GM19238 (cell line): ENCODE data around the gene NHSL2.
"Not testable (repeated sequence)": the region's sequence is repeated elsewhere in the genome, so short reads cannot be mapped to it uniquely, and the experiment has no call there.

Experiments used
- DNase-seq: peaks from one replicate; pipeline ENCODE4 v3.0.0; 2011; ENCODE audit warnings: low spot score; ENCODE audit not compliant: insufficient read length

NHSL2 gene

DNA sequence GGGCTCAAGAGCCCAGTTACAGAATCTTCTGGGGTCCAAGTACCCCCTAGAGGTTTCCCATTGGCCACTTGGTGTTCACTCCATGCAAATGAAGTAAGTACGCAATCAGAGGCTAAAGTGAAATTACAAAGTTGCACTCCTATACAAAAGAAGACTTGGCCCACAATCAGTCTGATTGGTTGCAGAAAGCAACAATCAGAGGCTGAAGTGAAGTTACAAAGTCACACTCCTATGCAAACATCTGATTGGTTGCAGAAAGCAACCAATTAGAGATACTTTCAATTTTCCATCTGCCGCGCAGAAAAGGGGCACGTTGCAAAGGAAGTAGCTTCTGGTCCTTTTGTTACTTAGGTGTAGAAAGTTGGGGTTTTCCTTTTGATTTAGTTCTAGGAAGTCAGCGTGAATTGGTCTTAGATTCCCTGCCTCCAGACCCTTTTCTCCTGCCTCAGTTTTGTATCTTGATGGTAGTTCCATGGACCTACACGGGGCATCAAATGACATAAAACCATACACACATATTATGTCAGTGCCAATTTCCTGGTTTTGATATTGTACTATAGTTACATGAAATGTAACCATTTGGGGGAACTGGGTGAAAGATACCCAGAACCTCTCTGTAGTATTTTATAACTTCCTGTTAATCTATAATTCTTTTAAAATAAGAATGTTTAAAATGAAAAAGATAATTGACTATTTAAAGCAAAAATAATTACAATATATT is 258.5 kb downstream of the NHSL2 start:
- DNase-seq, result no peak

DNA sequence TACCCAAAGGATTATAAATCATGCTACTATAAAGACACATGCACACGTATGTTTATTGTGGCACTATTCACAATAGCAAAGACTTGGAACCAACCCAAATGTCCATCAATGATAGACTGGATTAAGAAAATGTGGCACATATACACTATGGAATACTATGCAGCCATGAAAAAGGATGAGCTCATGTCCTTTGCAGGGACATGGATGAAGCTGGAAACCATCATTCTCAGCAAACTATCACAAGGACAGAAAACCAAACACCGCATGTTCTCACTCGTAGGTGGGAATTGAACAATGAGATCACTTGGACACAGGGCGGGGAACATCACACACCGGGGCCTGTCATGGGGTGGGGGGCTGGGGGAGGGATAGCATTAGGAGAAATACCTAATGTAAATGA is 265.6 kb downstream of the NHSL2 start:
- not testable (repeated sequence) for DNase-seq

DNA sequence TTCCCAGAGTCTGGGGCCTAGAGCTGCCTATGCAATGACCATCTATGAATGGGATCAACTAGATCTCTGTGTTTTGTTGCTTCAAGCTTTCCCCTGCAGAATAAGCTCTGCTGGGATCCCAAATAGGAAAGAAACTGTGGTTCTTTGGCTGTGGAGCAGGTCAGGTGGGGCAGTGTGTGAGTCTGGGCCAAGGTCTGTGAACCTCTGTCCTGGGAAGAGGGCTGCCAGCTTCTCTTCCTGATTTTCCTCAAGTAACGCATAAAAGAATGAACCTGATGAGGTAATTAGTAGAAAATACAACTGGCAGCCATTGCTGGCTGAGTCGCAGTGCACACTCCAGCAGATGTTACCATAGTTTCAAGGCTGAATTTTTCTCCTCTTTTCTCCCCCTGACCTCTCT is 266.3 kb downstream of the NHSL2 start:
- no peak for DNase-seq

DNA sequence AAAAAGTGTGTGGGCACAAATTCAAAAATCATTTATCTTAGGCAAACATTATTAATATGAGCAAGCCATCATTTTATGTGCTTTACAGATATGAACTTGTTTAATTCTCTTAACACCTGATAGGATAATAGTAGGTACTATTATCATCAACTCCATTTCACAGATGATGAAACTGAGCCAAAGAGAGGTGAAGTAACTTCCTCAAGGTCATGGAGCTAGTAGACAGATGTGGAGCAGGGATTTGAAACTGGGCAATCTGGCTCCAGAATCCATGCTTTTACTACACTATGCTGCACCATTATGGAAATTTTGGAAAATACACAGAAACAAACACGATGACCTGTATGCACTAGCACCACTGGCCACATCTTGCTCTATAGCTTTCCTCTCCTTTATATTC is 269.9 kb downstream of the NHSL2 start:
- DNase-seq, result no peak

DNA sequence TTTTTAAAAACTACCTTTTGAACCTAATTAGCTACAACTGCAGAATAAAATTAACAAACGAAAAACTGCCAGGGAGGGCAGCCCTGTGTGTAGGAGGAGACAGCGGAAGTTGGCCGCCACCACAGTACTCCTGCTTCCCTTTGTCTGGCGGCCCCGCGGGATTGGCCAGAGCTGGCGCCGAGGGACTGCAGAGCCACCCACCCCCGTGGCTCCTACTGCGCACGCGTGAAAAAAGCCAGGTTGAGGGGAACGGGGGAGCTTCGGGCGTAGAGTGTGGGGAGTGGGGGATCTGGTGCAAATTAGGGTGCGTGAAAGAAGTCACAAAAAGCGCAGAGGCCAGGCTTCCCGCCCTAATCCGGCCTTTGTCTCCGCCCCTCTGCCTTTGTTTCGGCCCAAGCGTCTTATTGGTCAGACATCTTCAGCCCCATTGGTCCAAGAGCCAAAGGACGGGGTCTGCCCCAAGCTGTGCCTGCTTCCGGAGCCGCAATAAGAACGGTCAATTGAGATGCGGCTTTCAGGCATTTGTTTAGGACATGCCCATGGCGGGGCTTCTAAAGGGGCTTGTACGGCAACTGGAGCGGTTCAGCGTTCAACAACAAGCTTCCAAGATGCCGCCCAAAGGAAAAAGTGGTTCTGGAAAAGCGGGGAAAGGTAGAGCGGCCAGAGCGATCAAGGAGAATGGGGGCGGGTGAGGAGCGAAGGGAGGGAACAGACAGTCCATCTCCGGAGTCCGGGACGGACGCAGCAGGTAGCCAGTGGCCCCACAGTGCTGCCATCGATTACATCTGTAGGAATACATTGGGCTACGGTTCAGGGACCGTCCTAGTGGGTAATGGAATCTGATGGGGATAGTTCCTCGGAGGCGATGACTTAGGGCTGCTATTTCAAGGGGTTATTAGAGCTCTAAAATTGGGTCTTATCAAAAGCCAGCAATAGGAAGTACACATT is 270.8 kb downstream of the NHSL2 start, which contains the start of gene PIN4:
TSS of gene PIN4 (plus strand) at position 580 of the 948 bp plus-strand sequence. CDS start at position 609, 29 bp downstream.
- DNase-seq, result peak; percentile 68

DNA sequence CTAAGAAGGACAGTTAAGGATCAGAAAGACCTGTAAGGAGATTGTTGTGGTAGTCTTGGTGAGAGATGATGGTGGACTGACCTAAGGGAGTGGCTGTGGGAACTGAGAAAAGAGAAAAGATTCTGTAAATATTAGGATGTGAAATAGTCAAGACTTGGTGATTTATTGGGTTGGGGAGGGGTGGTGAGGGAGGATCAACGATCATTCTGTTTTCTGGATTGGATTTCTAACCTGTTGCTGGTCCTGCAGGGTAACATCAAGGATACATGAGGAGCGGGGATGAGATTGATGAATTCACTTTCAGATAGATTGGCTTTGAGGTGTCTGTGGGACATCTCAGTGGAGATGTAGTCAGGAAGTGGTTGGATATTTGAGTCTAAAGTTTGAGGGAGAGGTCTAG is 272.3 kb downstream of the NHSL2 start:
- no peak for DNase-seq

DNA sequence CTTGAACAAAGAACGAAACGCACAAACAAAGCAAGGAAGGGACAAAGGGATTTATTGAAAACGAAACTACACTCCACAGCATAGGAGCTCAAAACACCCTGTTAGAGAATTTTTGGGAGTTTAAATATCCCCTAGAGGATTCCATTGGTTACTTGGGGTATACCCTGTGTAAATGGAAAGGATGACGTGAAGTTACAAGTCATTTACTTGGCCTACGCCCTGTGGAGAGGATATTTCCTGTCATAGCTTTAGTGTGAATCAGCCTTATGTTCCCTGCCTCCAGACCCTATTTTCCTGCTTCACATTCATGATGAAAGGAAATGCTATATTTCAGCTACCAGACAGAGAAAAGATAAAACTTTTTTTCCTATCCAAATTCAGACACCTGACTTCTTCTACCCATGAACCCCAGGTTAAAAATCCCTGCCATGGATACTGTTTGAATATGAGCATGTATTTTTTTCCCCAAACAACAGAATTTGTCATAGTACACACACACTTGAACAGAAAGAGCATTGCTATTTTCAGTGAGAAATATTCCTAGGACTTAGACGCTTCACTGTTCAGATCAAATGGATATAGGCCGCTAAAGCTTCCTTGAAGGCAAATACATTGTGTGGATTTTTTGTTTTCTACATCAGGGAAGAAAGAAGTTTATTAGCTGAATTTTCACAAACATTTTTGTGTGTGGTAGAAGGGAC is 291.3 kb downstream of the NHSL2 start:
- DNase-seq, result no peak
